HG02870 (cell line): Measurements from ENCODE around the gene CCR4.
"Not testable (repeated sequence)": the region's sequence is repeated elsewhere in the genome, so short reads cannot be mapped to it uniquely, and the experiment has no call there.

Experiments used
- ATAC-seq: cut with Tn5 transposase; IDR thresholded peaks from one replicate; pipeline ENCODE4 v1.9.1; 2021; ENCODE audit warnings: mild to moderate bottlenecking, moderate library complexity; ENCODE audit not compliant: unreplicated experiment

The CCR4 gene

DNA sequence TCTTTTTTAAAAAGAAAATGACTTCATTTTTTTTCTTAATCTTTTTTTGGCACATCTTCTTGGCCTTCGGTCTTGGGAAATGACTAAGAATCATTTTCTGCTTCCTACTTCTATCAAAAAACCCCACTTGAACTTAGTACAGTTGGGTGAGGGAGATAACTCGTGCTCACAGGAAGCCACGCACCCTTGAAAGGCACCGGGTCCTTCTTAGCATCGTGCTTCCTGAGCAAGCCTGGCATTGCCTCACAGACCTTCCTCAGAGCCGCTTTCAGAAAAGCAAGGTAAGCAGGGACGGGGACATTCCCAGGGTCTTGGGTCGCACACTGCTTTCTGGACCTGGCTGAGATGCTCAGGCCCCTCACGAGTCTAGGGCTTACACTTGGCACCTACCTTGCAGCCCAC lies at the start of gene CCR4:
Gene CCR4 (plus strand): TSS at position 235 of the 402 bp plus-strand sequence. CDS start 1,779 bp downstream, outside the sequence.
- no peak for ATAC-seq

DNA sequence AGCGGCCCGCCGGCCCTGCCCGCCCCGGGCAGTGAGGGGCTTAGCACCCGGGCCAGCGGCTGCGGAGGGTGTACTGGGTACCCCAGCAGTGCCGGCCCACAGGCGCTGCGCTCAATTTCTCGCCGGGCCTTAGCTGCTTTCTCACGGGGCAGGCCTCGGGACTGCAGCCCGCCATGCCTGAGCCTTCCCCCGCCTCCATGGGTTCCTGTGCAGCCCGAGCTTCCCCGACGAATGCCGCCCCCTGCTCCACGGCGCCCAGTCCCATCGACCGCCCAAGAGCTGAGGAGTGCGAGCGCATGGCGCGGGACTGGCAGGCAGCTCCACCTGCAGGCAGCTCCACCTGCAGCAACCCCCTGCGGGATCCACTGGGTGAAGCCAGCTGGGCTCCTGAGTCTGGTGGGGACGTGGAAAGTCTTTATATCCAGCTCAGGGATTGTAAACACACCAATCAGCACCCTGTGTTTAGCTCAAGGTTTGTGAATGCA lies 48.5 kb upstream of the CCR4 start:
- not testable (repeated sequence) for ATAC-seq

DNA sequence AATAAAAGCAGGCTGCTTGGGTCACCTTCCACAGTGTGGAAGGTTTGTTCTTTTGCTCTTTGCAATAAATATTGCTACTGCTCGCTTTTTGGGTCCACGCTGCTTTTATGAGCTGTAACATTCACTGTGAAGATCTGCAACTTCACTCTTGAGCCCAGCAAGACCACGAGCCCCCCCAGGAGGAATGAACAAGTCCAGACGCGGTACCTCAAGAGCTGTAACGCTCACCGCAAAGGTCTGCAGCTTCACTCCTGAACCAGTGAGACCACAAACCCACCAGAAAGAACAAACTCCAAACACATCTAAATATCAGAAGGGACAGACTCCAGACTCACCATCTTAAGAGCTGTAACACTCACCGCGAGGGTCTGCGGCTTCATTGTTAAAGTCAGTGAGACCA lies 47.5 kb upstream of the CCR4 start:
- ATAC-seq, result no peak

DNA sequence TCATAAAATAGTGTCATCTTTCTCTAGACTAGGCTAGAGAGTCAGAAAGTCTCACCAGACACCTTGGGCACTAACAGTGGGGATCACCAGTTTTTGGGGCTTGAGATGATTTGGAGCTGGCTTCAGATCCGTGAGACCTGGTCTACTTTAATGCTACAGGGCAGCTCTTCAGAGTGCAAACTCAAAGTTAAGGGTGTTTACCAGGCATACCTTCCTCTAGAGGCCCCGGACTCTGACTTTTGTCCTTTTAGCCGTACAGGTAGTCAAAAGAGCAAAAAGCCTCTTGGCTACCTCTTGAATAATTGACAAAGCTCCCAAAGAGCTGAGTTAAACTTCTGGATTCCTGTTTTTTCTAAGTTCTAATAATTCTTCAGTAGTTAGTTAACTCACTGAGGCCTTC lies 41.4 kb upstream of the CCR4 start:
- ATAC-seq, result no peak

DNA sequence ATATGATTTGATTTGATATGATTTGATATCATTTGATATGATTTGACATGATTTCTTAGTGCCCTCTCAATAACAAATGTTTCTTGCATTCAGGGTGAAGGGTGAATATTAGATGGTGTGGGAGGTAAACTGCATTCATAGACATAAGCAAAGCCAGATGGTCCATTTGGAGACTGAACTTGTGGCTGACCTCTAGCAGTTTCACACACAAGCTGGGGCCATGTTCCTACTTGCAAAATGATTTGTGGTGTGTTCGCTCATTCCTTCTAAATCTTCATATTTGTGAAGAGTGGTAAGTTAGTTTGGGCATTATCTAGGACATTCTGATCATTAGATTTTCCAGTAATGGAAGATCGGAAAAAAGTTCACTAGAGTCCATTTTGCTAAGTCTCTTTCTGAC lies 40.5 kb upstream of the CCR4 start:
- no peak for ATAC-seq

- no peak for ATAC-seq
These were observed 39.4 kb upstream of the CCR4 start for GRCh38 chr3:32912046-32912445.

- ATAC-seq, result no peak
These were observed 37.5 kb upstream of the CCR4 start for GRCh38 chr3:32913790-32914446.

DNA sequence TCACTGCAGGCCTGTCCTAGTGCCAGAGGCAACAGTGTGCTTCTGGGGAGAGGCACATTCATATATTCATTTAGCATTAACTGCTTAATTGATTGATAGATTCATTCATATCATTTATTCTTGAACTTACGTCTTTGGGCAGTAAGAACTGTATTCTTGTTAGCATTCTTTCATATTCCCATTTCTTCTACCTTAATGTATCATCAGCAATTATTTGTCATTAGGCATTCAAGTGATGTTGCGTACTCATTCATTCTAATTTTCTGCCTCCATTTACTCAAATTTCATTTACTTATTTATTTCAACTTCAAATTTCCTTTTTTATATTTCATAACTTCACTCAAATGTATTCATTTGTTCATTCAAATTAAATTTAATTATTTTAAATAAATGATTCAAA lies 31.5 kb upstream of the CCR4 start:
- ATAC-seq, result no peak

DNA sequence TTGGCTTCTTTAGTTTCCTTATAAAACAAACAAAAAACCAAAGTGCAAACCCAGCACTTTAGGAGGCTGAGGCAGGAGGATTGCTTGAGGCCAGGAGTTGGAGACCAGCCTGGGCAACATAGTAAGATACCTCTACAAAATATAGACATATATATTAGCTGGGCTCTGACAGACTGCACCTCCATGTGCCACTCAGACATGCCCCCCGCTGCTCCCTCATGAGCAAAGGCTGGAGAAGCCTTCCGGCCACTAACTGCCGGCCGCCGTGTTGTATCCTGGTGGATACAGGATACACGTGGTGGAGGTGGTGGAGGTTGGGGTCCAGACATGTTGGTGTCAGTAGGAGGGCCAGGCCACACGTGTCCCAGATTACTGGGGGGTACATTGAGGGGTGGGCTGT lies 29.4 kb upstream of the CCR4 start:
- ATAC-seq, result no peak

- ATAC-seq, result no peak
These were observed 21.3 kb upstream of the CCR4 start for GRCh38 chr3:32930161-32930560.

DNA sequence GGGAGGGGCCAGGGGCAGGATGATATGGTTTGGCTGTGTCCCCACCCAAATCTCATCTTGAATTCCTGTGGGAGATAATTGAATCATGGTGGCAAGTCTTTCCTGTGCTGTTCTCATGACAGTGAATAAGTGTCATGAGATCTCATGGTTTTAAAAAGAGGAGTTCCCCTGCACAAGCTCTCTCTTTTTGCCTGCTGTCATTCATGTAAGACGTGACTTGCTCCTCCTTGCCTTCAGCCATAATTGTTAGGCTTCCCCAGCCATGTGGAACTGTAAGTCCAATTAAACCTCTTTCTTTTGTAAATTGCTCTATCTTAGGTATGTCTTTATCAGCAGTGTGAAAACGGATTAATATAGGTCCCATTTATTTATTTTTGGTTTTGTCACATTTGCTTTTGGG lies 20.2 kb upstream of the CCR4 start:
- ATAC-seq, result not testable (repeated sequence)

GRCh38 chr3:32934150-32934742 lies 17.2 kb upstream of the CCR4 start:
- no peak for ATAC-seq

DNA sequence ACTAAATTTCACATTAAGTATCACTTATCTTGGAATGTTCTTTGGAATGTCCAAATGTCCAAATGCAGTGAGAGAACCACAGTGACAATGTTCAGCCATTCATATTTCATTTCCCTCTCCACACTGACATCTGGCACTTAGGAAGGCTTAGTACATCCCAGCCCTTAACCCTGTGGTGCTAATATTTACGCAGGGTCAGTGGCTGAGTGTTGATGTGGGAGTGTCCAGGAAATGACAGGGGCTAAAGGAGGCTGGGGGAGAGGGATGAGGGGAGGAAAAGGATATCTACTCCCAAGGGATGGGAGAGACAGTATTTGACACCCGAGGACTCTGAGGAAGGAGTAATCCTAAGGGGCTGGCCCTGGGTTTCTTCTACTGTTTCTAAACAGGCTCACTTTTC lies 14.1 kb upstream of the CCR4 start:
- ATAC-seq, result no peak

- ATAC-seq, result not testable (repeated sequence)
These were observed 11.7 kb upstream of the CCR4 start for GRCh38 chr3:32939531-32940284.

DNA sequence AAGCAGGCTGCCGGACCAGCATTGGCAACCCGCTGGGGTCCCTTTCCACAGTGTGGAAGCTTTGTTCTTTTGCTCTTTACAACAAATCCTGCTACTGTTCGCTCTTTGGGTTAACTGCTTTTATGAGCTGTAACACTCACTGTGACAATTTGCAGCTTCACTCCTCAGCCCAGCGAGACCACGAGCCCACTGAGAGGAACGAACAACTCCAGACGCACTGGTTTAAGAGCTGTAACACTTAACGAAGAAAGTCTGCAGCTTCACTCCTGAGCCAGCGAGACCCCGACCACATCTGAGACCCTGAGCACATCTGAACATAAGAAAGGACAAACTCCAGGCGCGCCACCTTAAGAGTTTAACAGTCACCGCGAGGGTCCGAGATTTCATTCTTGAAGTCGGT lies 10.7 kb upstream of the CCR4 start:
- no peak for ATAC-seq

GRCh38 chr3:32945136-32945535 lies 6.3 kb upstream of the CCR4 start:
- no peak for ATAC-seq

- not testable (repeated sequence) for ATAC-seq
These were observed 5.8 kb upstream of the CCR4 start for GRCh38 chr3:32945598-32945997.

GRCh38 chr3:32946973-32947788 lies 4.3 kb upstream of the CCR4 start:
- no peak for ATAC-seq

DNA sequence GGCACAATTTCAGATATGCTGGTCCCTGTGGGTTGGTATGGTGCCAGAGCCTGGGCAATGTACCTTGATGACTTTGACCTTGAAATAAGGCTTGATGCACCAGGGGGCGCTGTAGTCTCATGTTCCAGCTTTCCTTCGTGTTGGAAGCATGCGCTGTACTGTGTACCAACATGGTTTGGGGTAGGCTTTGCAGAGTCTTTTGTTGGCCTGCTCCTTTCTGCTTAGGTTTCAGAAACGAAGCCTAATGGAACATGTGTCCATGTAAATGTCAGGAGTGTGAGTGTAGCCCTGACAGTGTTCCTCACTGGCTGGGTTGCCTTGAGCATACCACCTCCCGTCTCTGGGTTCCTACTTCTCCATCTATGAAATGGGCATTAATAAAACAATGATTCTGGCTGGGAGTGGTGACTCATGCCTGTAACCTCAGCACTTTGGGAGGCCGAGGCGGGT lies 3.6 kb upstream of the CCR4 start:
- ATAC-seq, result peak; percentile 71

DNA sequence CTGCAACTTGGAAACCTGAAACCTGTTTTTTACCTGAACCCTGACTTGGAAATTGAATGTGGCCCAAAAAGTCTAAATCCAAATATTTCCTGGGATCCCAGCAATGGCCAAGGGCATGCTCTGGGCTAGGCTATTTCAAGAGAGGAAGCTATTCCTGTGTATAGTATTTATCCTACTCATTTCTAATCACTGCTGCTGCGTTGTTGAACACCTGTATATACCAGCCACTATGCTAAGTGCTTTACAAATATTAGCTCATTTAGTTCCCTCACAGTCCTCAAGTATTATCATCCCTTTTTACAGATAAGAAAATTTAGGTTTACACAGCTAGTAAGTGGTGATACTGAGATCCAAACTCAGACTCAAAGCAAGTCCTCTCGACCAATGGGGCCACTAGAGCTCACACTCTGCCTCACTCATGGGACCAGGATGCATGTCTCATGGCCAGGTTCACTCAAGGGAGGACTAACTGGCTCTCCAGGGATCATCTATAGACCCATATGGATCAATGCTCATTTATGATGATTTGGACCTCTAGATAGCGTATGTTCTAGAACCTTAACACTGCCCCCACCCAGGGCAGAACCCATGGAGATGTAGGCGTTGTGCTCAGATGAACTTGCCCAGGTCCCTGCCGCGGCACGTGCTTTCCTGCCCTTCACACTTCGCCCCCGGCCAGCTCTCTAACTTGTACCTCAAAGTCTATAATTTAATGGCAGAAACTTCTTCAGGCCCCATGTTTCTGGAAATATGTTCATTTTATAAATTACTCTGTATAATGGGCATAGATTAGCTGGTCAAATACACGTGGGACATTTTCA lies 2.6 kb upstream of the CCR4 start:
- no peak for ATAC-seq
